ENCODE measurements around the gene COL20A1.

The COL20A1 gene

DNA sequence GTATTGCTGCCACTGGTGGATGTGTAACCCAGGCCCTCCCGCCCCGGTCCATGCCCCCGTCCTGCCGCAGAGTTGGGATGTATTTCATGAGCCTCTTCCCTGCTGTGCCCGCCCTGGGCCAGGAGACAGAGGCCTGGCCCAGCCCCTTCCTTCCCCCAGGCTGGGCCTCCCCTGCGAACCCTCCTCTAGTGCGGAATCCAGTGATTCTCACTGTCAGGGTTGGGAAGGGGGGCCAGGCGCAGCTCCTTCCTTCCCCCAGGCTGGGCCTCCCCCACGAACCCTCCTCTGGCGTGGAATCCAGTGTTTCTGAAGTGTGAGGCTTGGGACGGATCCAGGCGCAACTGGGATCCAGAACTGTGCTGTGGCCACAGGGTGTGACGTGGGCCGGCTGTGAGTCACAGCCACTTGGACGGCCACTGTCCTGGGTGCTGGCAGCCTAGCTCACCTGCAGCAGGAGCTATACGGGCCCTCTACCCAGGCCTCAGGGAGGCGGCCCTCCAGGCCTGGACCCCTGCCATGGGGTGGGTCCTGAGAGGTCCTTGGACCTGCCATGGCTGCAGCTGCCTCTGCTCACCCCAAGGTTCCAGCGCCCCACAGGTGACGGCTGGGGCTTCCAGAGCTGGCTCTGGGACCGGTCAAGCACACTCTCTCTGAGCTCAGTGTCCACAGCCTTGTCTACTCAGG, 28.3 kb downstream of the COL20A1 start:
- no peak overlapping the region for H3K9ac ChIP-seq (ENCODE audit: low read length)
- no peaks in the 10 kb centered on the region for H3K79me2 ChIP-seq (ENCODE audit: control insufficient read depth, insufficient read depth, low read length, poor library complexity)
- H3K9me3 ChIP-seq (ENCODE audit: insufficient read depth, low read depth, low read length) = peaks cover 2% of the 10 kb centered on the region
- H3K4me3 ChIP-seq (ENCODE audit: low read depth, low read length) = no peak overlapping the region
- H3K23ac ChIP-seq (ENCODE audit: low read length) = no peak overlapping the region
- H2BK12ac ChIP-seq (ENCODE audit: low read length) = no peak overlapping the region
- no peak overlapping the region for H2AK5ac ChIP-seq (ENCODE audit: low read length)
- H4K91ac ChIP-seq (ENCODE audit: low read depth, low read length) = no peak overlapping the region
- no peak overlapping the region for H2AFZ ChIP-seq (ENCODE audit: insufficient read depth, low read length, poor library complexity)
- H2BK120ac ChIP-seq (ENCODE audit: insufficient read depth, low read length, poor library complexity) = no peak overlapping the region
- WGBS (ENCODE audit: extremely low coverage, insufficient coverage, insufficient read length) = no CpG with 5 or more reads among the region's 20 CpGs
- H3K4me2 ChIP-seq (ENCODE audit: low read length) = no peak overlapping the region
- H3K4ac ChIP-seq (ENCODE audit: low read depth, low read length) = no peak overlapping the region
- H3K18ac ChIP-seq (ENCODE audit: low read length) = no peak overlapping the region
- H3K79me1 ChIP-seq (ENCODE audit: low read length) = no peaks in the 10 kb centered on the region
- H4K8ac ChIP-seq (ENCODE audit: low read depth, low read length) = no peak overlapping the region
- no peak overlapping the region for H4K12ac ChIP-seq (ENCODE audit: low read depth, low read length)
- no peaks in the 10 kb centered on the region for H3K27me3 ChIP-seq (ENCODE audit: insufficient read depth, low read length)
- H3K14ac ChIP-seq (ENCODE audit: low read length) = no peak overlapping the region
- H3K4me1 ChIP-seq (ENCODE audit: control insufficient read depth in 1 of 2, insufficient read depth in 2 of 2, low read length in 2 of 2) = no peaks in the 10 kb centered on the region
- no peak overlapping the region for H3K27ac ChIP-seq (ENCODE audit: low read depth, low read length)
- H3K36me3 ChIP-seq (ENCODE audit: control insufficient read depth in 1 of 2, insufficient read depth in 2 of 2, low read length in 2 of 2) = no peaks in the 10 kb centered on the region
- DNase-seq = peak in 1 of 2 donors; percentile 21
- H2BK5ac ChIP-seq (ENCODE audit: low read depth, low read length, poor library complexity) = no peak overlapping the region

DNA sequence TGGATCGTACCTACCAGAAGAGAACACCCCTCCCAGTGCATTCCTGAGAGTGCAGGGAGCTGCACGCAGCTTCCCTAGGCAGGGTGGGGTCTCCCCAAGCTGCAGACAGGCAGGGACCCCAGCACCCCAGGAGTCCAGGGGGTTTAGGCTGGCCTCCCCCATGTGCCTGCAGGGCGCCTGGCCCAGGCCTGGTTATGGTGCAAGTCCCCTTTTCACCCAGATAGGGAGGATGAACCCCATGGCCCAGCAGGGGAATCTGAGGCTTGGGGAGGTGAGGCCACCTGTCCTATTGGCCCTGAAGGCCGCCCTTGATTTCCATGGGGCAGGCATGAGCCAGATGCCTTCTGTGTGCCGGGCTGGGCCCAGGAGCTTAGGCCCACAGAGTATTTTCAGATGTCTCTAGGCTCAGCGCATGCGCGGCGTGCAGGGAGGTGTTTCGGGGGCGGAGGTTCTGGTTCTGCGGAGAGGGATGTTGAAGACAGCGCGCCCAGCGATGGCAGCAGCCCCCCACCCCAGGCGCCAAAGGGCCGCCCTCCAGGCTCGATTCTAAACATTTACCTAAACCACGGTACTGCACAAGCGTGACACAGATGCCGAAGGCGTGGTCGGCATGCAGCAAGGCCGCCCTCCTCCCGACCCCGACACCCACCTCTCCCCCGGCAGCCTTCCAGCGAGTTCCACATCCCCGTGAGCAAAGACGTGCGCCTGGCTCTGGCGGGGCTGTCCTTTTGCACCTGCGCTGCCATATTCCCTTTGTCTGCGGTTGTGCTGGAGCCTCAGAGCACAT, 29.4 kb downstream of the COL20A1 start:
- Histone ChIP-seq H3K14ac (ENCODE audit: low read length) (no peak overlapping the region), H4K12ac (ENCODE audit: low read depth, low read length) (no peak overlapping the region), H3K27me3 (ENCODE audit: insufficient read depth, low read length) (no peaks in the 10 kb centered on the region), H3K79me1 (ENCODE audit: low read length) (no peaks in the 10 kb centered on the region), H2BK12ac (ENCODE audit: low read length) (no peak overlapping the region), H3K4ac (ENCODE audit: low read depth, low read length) (no peak overlapping the region), H3K18ac (ENCODE audit: low read length) (no peak overlapping the region), H3K9me3 (ENCODE audit: insufficient read depth, low read depth, low read length) (peaks cover 8% of the 10 kb centered on the region), H2AFZ (ENCODE audit: insufficient read depth, low read length, poor library complexity) (no peak overlapping the region), H2BK120ac (ENCODE audit: insufficient read depth, low read length, poor library complexity) (no peak overlapping the region), H4K91ac (ENCODE audit: low read depth, low read length) (no peak overlapping the region), H3K4me3 (ENCODE audit: low read depth, low read length) (no peak overlapping the region), H3K36me3 (ENCODE audit: control insufficient read depth in 1 of 2, insufficient read depth in 2 of 2, low read length in 2 of 2) (no peaks in the 10 kb centered on the region), H3K27ac (ENCODE audit: low read depth, low read length) (no peak overlapping the region), H2AK5ac (ENCODE audit: low read length) (no peak overlapping the region), H3K4me2 (ENCODE audit: low read length) (no peak overlapping the region), H4K8ac (ENCODE audit: low read depth, low read length) (no peak overlapping the region), H3K4me1 (ENCODE audit: control insufficient read depth in 1 of 2, insufficient read depth in 2 of 2, low read length in 2 of 2) (no peaks in the 10 kb centered on the region), H3K9ac (ENCODE audit: low read length) (no peak overlapping the region), H3K23ac (ENCODE audit: low read length) (no peak overlapping the region), H2BK5ac (ENCODE audit: low read depth, low read length, poor library complexity) (no peak overlapping the region), H3K79me2 (ENCODE audit: control insufficient read depth, insufficient read depth, low read length, poor library complexity) (no peaks in the 10 kb centered on the region)
- DNase-seq = no peak
- no CpG with 5 or more reads among the region's 34 CpGs for WGBS (ENCODE audit: extremely low coverage, insufficient coverage, insufficient read length)

DNA sequence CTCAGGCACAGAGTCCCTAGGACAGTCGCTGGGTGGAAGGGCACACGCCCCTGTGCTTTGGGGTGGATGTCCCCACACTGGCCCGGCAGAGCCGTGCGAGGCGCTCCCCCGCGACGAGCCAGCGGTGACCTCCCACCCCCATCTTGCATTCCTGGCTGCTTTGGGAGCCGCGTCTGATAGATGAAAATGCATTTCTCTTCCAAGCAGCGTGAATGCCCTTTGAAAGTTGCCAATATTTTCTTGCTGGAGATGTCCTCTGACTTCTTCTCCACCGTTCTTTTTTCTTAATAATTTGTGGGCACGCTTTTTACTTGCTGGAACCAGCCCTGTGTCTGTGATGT, 29.9 kb downstream of the COL20A1 start:
- no peak overlapping the region for H2BK5ac ChIP-seq (ENCODE audit: low read depth, low read length, poor library complexity)
- H4K91ac ChIP-seq (ENCODE audit: low read depth, low read length) = no peak overlapping the region
- no peaks in the 10 kb centered on the region for H3K36me3 ChIP-seq (ENCODE audit: control insufficient read depth in 1 of 2, insufficient read depth in 2 of 2, low read length in 2 of 2)
- no peak overlapping the region for H2BK120ac ChIP-seq (ENCODE audit: insufficient read depth, low read length, poor library complexity)
- no peak overlapping the region for H3K4me2 ChIP-seq (ENCODE audit: low read length)
- no CpG with 5 or more reads among the region's 15 CpGs for WGBS (ENCODE audit: extremely low coverage, insufficient coverage, insufficient read length)
- H3K14ac ChIP-seq (ENCODE audit: low read length) = no peak overlapping the region
- H3K9ac ChIP-seq (ENCODE audit: low read length) = no peak overlapping the region
- no peak for DNase-seq
- H3K4me1 ChIP-seq (ENCODE audit: control insufficient read depth in 1 of 2, insufficient read depth in 2 of 2, low read length in 2 of 2) = no peaks in the 10 kb centered on the region
- H3K9me3 ChIP-seq (ENCODE audit: insufficient read depth, low read depth, low read length) = peaks cover 9% of the 10 kb centered on the region
- H3K79me1 ChIP-seq (ENCODE audit: low read length) = no peaks in the 10 kb centered on the region
- no peak overlapping the region for H3K4ac ChIP-seq (ENCODE audit: low read depth, low read length)
- H3K27ac ChIP-seq (ENCODE audit: low read depth, low read length) = no peak overlapping the region
- no peak overlapping the region for H3K18ac ChIP-seq (ENCODE audit: low read length)
- no peak overlapping the region for H2AFZ ChIP-seq (ENCODE audit: insufficient read depth, low read length, poor library complexity)
- H3K23ac ChIP-seq (ENCODE audit: low read length) = no peak overlapping the region
- no peak overlapping the region for H4K8ac ChIP-seq (ENCODE audit: low read depth, low read length)
- no peak overlapping the region for H2BK12ac ChIP-seq (ENCODE audit: low read length)
- H3K4me3 ChIP-seq (ENCODE audit: low read depth, low read length) = no peak overlapping the region
- no peaks in the 10 kb centered on the region for H3K27me3 ChIP-seq (ENCODE audit: insufficient read depth, low read length)
- no peak overlapping the region for H2AK5ac ChIP-seq (ENCODE audit: low read length)
- H3K79me2 ChIP-seq (ENCODE audit: control insufficient read depth, insufficient read depth, low read length, poor library complexity) = no peaks in the 10 kb centered on the region
- H4K12ac ChIP-seq (ENCODE audit: low read depth, low read length) = no peak overlapping the region

DNA sequence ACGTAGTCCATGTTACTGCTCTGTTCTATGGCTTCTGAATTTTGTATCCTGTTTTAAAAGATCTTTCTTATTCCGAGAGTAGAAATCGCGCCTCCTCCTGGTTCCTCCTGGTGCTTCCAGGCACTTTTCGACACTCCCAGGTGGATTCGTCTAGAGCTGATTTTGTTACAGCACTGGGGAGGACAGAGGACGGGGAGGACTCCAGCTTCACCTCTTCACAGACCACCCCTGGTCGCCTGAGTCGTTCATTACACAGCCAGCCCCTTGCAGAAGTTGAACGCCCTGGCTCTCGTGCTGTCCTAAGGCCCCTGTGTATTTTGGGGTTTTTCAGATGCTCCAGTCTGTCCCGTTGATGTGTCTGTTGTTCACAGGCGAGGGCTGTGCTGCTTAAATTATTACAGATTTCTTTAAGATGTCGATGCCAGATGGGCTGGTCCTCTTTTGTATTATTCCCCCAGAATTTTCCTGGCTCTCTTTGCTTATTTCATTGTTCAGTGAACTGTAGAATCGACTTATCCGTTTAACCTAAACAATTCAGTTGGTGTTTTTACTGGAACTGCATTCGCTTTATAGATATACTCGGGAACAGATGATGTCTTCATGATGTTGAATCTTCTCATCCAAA, 30.5 kb downstream of the COL20A1 start:
- no peak overlapping the region for H3K9ac ChIP-seq (ENCODE audit: low read length)
- H3K14ac ChIP-seq (ENCODE audit: low read length) = no peak overlapping the region
- H3K18ac ChIP-seq (ENCODE audit: low read length) = no peak overlapping the region
- no peaks in the 10 kb centered on the region for H3K4me1 ChIP-seq (ENCODE audit: control insufficient read depth in 1 of 2, insufficient read depth in 2 of 2, low read length in 2 of 2)
- H3K4ac ChIP-seq (ENCODE audit: low read depth, low read length) = no peak overlapping the region
- H3K79me1 ChIP-seq (ENCODE audit: low read length) = no peaks in the 10 kb centered on the region
- H3K79me2 ChIP-seq (ENCODE audit: control insufficient read depth, insufficient read depth, low read length, poor library complexity) = no peaks in the 10 kb centered on the region
- H2BK5ac ChIP-seq (ENCODE audit: low read depth, low read length, poor library complexity) = no peak overlapping the region
- H4K12ac ChIP-seq (ENCODE audit: low read depth, low read length) = no peak overlapping the region
- no peak overlapping the region for H3K23ac ChIP-seq (ENCODE audit: low read length)
- no peak overlapping the region for H4K91ac ChIP-seq (ENCODE audit: low read depth, low read length)
- no peaks in the 10 kb centered on the region for H3K36me3 ChIP-seq (ENCODE audit: control insufficient read depth in 1 of 2, insufficient read depth in 2 of 2, low read length in 2 of 2)
- H3K27me3 ChIP-seq (ENCODE audit: insufficient read depth, low read length) = no peaks in the 10 kb centered on the region
- H3K4me2 ChIP-seq (ENCODE audit: low read length) = no peak overlapping the region
- no peak overlapping the region for H2AK5ac ChIP-seq (ENCODE audit: low read length)
- peaks cover 10% of the 10 kb centered on the region for H3K9me3 ChIP-seq (ENCODE audit: insufficient read depth, low read depth, low read length)
- DNase-seq = no peak
- no CpG with 5 or more reads among the region's 18 CpGs for WGBS (ENCODE audit: extremely low coverage, insufficient coverage, insufficient read length)
- no peak overlapping the region for H2AFZ ChIP-seq (ENCODE audit: insufficient read depth, low read length, poor library complexity)
- no peak overlapping the region for H3K4me3 ChIP-seq (ENCODE audit: low read depth, low read length)
- H3K27ac ChIP-seq (ENCODE audit: low read depth, low read length) = no peak overlapping the region
- H2BK12ac ChIP-seq (ENCODE audit: low read length) = no peak overlapping the region
- no peak overlapping the region for H2BK120ac ChIP-seq (ENCODE audit: insufficient read depth, low read length, poor library complexity)
- H4K8ac ChIP-seq (ENCODE audit: low read depth, low read length) = no peak overlapping the region

Measured in trophoblast cell (in vitro differentiated cells and primary cell).